ENCODE measurements around the gene BHLHE23. TPM values are rescaled to one million over a fixed set of nuclear protein-coding genes. Genes with fewer than 3 reads are reported as not detected.

BHLHE23 gene
- polyA plus RNA-seq, 4 donors, result not detected

GRCh38 chr20:63003546-63003945, 3.2 kb downstream of the BHLHE23 start:
- Histone ChIP-seq H3K27ac (ENCODE audit: low read depth in 1 of 3, low read length in 2 of 3) (no peak overlapping the region), H3K4me1 (ENCODE audit: control insufficient read depth in 3 of 3, insufficient read depth in 2 of 3, low read depth in 1 of 3, low read length in 2 of 3) (no peaks in the 10 kb centered on the region), H3K4me3 (ENCODE audit: low read depth in 1 of 3, low read length in 3 of 3) (no peak overlapping the region), H3K27me3 (ENCODE audit: control insufficient read depth in 3 of 3, insufficient read depth in 3 of 3, low read length in 3 of 3) (peaks cover 39 to 85% (median 64%) of the 10 kb centered on the region in 3 donors), H3K36me3 (ENCODE audit: control insufficient read depth in 3 of 3, insufficient read depth in 2 of 3, low read depth in 1 of 3, low read length in 3 of 3) (no peaks in the 10 kb centered on the region), H3K9me3 (ENCODE audit: control insufficient read depth in 2 of 2, insufficient read depth in 1 of 2, low read depth in 1 of 2, low read length in 1 of 2) (peaks cover 0 to 6% of the 10 kb centered on the region in 2 donors)
- no peak for FAIRE-seq
- 13 to 22% (median 16%) methylated on average over 13 of the region's 13 CpGs for WGBS, 3 donors
- DNase-seq, result no peak

GRCh38 chr20:63002511-63002910, 4.3 kb downstream of the BHLHE23 start:
- DNase-seq (no peak), FAIRE-seq (no peak)
- Histone ChIP-seq H3K27ac (ENCODE audit: low read depth in 1 of 3, low read length in 2 of 3) (no peak overlapping the region), H3K27me3 (ENCODE audit: control insufficient read depth in 3 of 3, insufficient read depth in 3 of 3, low read length in 3 of 3) (peaks cover 31 to 85% (median 63%) of the 10 kb centered on the region in 3 donors), H3K4me1 (ENCODE audit: control insufficient read depth in 3 of 3, insufficient read depth in 2 of 3, low read depth in 1 of 3, low read length in 2 of 3) (no peaks in the 10 kb centered on the region), H3K4me3 (ENCODE audit: low read depth in 1 of 3, low read length in 3 of 3) (no peak overlapping the region), H3K36me3 (ENCODE audit: control insufficient read depth in 3 of 3, insufficient read depth in 2 of 3, low read depth in 1 of 3, low read length in 3 of 3) (no peaks in the 10 kb centered on the region), H3K9me3 (ENCODE audit: control insufficient read depth in 2 of 2, insufficient read depth in 1 of 2, low read depth in 1 of 2, low read length in 1 of 2) (peaks cover 0 to 6% of the 10 kb centered on the region in 2 donors)
- 78 to 82% (median 79%) methylated on average over 10 to 11 of the region's 11 CpGs for WGBS, 3 donors

- Histone ChIP-seq H3K27me3 (ENCODE audit: control insufficient read depth in 3 of 3, insufficient read depth in 3 of 3, low read length in 3 of 3) (peaks cover 17 to 77% (median 52%) of the 10 kb centered on the region in 3 donors), H3K27ac (ENCODE audit: low read depth in 1 of 3, low read length in 2 of 3) (no peak overlapping the region), H3K4me3 (ENCODE audit: low read depth in 1 of 3, low read length in 3 of 3) (no peak overlapping the region), H3K4me1 (ENCODE audit: control insufficient read depth in 3 of 3, insufficient read depth in 2 of 3, low read depth in 1 of 3, low read length in 2 of 3) (no peaks in the 10 kb centered on the region), H3K36me3 (ENCODE audit: control insufficient read depth in 3 of 3, insufficient read depth in 2 of 3, low read depth in 1 of 3, low read length in 3 of 3) (no peaks in the 10 kb centered on the region), H3K9me3 (ENCODE audit: control insufficient read depth in 2 of 2, insufficient read depth in 1 of 2, low read depth in 1 of 2, low read length in 1 of 2) (peaks cover 0 to 6% of the 10 kb centered on the region in 2 donors)
- DNase-seq (no peak), FAIRE-seq (no peak)
- 51 to 58% (median 52%) methylated on average over 11 of the region's 11 CpGs for WGBS, 3 donors
Measured at GRCh38 chr20:63000958-63001357, 5.8 kb downstream of the BHLHE23 start.

- peaks cover 0 to 6% of the 10 kb centered on the region in 2 donors for H3K9me3 ChIP-seq (ENCODE audit: control insufficient read depth in 2 of 2, insufficient read depth in 1 of 2, low read depth in 1 of 2, low read length in 1 of 2)
- H3K27ac ChIP-seq (ENCODE audit: low read depth in 1 of 3, low read length in 2 of 3), result no peak overlapping the region
- WGBS, 3 donors, result 86 to 88% (median 87%) methylated on average over 14 of the region's 14 CpGs
- DNase-seq, result no peak
- no peak for FAIRE-seq
- H3K4me3 ChIP-seq (ENCODE audit: low read depth in 1 of 3, low read length in 3 of 3), result no peak overlapping the region
- H3K4me1 ChIP-seq (ENCODE audit: control insufficient read depth in 3 of 3, insufficient read depth in 2 of 3, low read depth in 1 of 3, low read length in 2 of 3), result no peaks in the 10 kb centered on the region
- no peaks in the 10 kb centered on the region for H3K36me3 ChIP-seq (ENCODE audit: control insufficient read depth in 3 of 3, insufficient read depth in 2 of 3, low read depth in 1 of 3, low read length in 3 of 3)
- H3K27me3 ChIP-seq (ENCODE audit: control insufficient read depth in 3 of 3, insufficient read depth in 3 of 3, low read length in 3 of 3), result peaks cover 7 to 75% (median 52%) of the 10 kb centered on the region in 3 donors
Measured at GRCh38 chr20:63000036-63000435, 6.7 kb downstream of the BHLHE23 start.

GRCh38 chr20:62999580-62999979, 7.2 kb downstream of the BHLHE23 start:
- WGBS, 3 donors, result 65 to 78% (median 69%) methylated on average over 15 to 16 of the region's 16 CpGs
- FAIRE-seq, result no peak
- no peak for DNase-seq
- Histone ChIP-seq H3K27ac (ENCODE audit: low read depth in 1 of 3, low read length in 2 of 3) (no peak overlapping the region), H3K36me3 (ENCODE audit: control insufficient read depth in 3 of 3, insufficient read depth in 2 of 3, low read depth in 1 of 3, low read length in 3 of 3) (no peaks in the 10 kb centered on the region), H3K4me1 (ENCODE audit: control insufficient read depth in 3 of 3, insufficient read depth in 2 of 3, low read depth in 1 of 3, low read length in 2 of 3) (no peaks in the 10 kb centered on the region), H3K4me3 (ENCODE audit: low read depth in 1 of 3, low read length in 3 of 3) (no peak overlapping the region), H3K9me3 (ENCODE audit: control insufficient read depth in 2 of 2, insufficient read depth in 1 of 2, low read depth in 1 of 2, low read length in 1 of 2) (peaks cover 0 to 6% of the 10 kb centered on the region in 2 donors), H3K27me3 (ENCODE audit: control insufficient read depth in 3 of 3, insufficient read depth in 3 of 3, low read length in 3 of 3) (peaks cover 4 to 73% (median 50%) of the 10 kb centered on the region in 3 donors)

GRCh38 chr20:62998449-62998848, 8.3 kb downstream of the BHLHE23 start:
- FAIRE-seq, result no peak
- H3K4me1 ChIP-seq (ENCODE audit: control insufficient read depth in 3 of 3, insufficient read depth in 2 of 3, low read depth in 1 of 3, low read length in 2 of 3), result no peaks in the 10 kb centered on the region
- peaks cover 0 to 3% of the 10 kb centered on the region in 2 donors for H3K9me3 ChIP-seq (ENCODE audit: control insufficient read depth in 2 of 2, insufficient read depth in 1 of 2, low read depth in 1 of 2, low read length in 1 of 2)
- peaks cover 0 to 63% (median 46%) of the 10 kb centered on the region in 3 donors for H3K27me3 ChIP-seq (ENCODE audit: control insufficient read depth in 3 of 3, insufficient read depth in 3 of 3, low read length in 3 of 3)
- no peak for DNase-seq
- H3K36me3 ChIP-seq (ENCODE audit: control insufficient read depth in 3 of 3, insufficient read depth in 2 of 3, low read depth in 1 of 3, low read length in 3 of 3), result no peaks in the 10 kb centered on the region
- H3K4me3 ChIP-seq (ENCODE audit: low read depth in 1 of 3, low read length in 3 of 3), result no peak overlapping the region
- H3K27ac ChIP-seq (ENCODE audit: low read depth in 1 of 3, low read length in 2 of 3), result no peak overlapping the region
- 69 to 80% (median 74%) methylated on average over 5 of the region's 5 CpGs for WGBS, 3 donors

GRCh38 chr20:62997417-62998035, 9.2 kb downstream of the BHLHE23 start:
- Histone ChIP-seq H3K36me3 (ENCODE audit: control insufficient read depth in 3 of 3, insufficient read depth in 2 of 3, low read depth in 1 of 3, low read length in 3 of 3) (no peaks in the 10 kb centered on the region), H3K9me3 (ENCODE audit: control insufficient read depth in 2 of 2, insufficient read depth in 1 of 2, low read depth in 1 of 2, low read length in 1 of 2) (peaks cover 0 to 3% of the 10 kb centered on the region in 2 donors), H3K4me3 (ENCODE audit: low read depth in 1 of 3, low read length in 3 of 3) (no peak overlapping the region), H3K4me1 (ENCODE audit: control insufficient read depth in 3 of 3, insufficient read depth in 2 of 3, low read depth in 1 of 3, low read length in 2 of 3) (no peaks in the 10 kb centered on the region), H3K27me3 (ENCODE audit: control insufficient read depth in 3 of 3, insufficient read depth in 3 of 3, low read length in 3 of 3) (peaks cover 0 to 55% (median 43%) of the 10 kb centered on the region in 3 donors), H3K27ac (ENCODE audit: low read depth in 1 of 3, low read length in 2 of 3) (no peak overlapping the region)
- FAIRE-seq (no peak), DNase-seq (no peak)
- WGBS, 3 donors, result 26 to 40% (median 31%) methylated on average over 19 to 20 of the region's 20 CpGs

GRCh38 chr20:62996596-62996982, 10.2 kb downstream of the BHLHE23 start:
- 76 to 86% (median 80%) methylated on average over 14 of the region's 14 CpGs for WGBS, 3 donors
- Histone ChIP-seq H3K27me3 (ENCODE audit: control insufficient read depth in 3 of 3, insufficient read depth in 3 of 3, low read length in 3 of 3) (peaks cover 0 to 51% (median 36%) of the 10 kb centered on the region in 3 donors), H3K4me1 (ENCODE audit: control insufficient read depth in 3 of 3, insufficient read depth in 2 of 3, low read depth in 1 of 3, low read length in 2 of 3) (no peaks in the 10 kb centered on the region), H3K4me3 (ENCODE audit: low read depth in 1 of 3, low read length in 3 of 3) (no peak overlapping the region), H3K36me3 (ENCODE audit: control insufficient read depth in 3 of 3, insufficient read depth in 2 of 3, low read depth in 1 of 3, low read length in 3 of 3) (no peaks in the 10 kb centered on the region), H3K27ac (ENCODE audit: low read depth in 1 of 3, low read length in 2 of 3) (no peak overlapping the region), H3K9me3 (ENCODE audit: control insufficient read depth in 2 of 2, insufficient read depth in 1 of 2, low read depth in 1 of 2, low read length in 1 of 2) (peaks cover 0 to 3% of the 10 kb centered on the region in 2 donors)
- FAIRE-seq (no peak), DNase-seq (no peak)

Data from small intestine (tissue), 7 donors.